HG02678 (cell line): ENCODE data around the gene NOL6.
"Not testable (repeated sequence)": the region's sequence is repeated elsewhere in the genome, so short reads cannot be mapped to it uniquely, and the experiment has no call there.

Experiments
- ATAC-seq: cut with Tn5 transposase; IDR thresholded peaks from one replicate; pipeline ENCODE4 v1.9.1; 2021; ENCODE audit warnings: mild to moderate bottlenecking, moderate library complexity; ENCODE audit not compliant: unreplicated experiment

Gene NOL6, protein sequence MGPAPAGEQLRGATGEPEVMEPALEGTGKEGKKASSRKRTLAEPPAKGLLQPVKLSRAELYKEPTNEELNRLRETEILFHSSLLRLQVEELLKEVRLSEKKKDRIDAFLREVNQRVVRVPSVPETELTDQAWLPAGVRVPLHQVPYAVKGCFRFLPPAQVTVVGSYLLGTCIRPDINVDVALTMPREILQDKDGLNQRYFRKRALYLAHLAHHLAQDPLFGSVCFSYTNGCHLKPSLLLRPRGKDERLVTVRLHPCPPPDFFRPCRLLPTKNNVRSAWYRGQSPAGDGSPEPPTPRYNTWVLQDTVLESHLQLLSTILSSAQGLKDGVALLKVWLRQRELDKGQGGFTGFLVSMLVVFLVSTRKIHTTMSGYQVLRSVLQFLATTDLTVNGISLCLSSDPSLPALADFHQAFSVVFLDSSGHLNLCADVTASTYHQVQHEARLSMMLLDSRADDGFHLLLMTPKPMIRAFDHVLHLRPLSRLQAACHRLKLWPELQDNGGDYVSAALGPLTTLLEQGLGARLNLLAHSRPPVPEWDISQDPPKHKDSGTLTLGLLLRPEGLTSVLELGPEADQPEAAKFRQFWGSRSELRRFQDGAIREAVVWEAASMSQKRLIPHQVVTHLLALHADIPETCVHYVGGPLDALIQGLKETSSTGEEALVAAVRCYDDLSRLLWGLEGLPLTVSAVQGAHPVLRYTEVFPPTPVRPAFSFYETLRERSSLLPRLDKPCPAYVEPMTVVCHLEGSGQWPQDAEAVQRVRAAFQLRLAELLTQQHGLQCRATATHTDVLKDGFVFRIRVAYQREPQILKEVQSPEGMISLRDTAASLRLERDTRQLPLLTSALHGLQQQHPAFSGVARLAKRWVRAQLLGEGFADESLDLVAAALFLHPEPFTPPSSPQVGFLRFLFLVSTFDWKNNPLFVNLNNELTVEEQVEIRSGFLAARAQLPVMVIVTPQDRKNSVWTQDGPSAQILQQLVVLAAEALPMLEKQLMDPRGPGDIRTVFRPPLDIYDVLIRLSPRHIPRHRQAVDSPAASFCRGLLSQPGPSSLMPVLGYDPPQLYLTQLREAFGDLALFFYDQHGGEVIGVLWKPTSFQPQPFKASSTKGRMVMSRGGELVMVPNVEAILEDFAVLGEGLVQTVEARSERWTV

DNA sequence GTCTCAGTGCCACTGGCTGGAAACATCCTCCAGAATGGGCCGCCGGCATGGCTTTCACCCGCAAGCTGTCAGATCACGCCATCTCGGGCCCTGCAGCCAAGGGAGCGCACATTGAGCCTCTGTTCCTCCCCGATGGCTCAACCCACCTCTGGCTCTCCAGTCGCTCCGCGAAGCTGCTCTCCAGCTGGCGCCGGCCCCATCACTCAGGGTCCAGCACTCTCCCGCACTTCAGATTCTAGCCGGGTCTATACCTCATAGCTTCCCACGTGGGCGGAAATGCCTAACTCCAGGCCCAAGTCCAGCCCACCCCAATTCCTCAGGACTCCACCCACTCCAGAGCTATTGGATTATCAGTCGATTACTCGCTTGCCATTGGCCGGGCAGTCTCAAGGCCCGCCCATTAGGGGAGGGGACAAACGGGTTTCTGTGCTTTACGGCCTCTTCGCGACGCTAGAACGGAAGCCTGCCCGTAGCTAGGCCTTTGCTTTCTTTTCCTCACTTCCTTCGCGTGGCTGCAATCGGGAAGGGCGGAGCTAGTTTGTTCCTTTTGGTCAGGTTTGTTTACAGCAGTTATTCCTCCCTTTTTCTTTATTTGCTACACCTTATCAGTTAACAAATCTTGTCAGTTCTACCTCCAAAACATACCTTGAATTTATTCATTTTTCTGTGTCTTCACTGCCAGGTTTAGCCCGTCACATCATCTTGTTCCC is at the start of gene NOL6:
Gene NOL6, minus strand, starts transcription at position 282 of the 710 bp plus-strand sequence. Its CDS starts 82 bp downstream, at position 200.
- ATAC-seq = peak; percentile 99

DNA sequence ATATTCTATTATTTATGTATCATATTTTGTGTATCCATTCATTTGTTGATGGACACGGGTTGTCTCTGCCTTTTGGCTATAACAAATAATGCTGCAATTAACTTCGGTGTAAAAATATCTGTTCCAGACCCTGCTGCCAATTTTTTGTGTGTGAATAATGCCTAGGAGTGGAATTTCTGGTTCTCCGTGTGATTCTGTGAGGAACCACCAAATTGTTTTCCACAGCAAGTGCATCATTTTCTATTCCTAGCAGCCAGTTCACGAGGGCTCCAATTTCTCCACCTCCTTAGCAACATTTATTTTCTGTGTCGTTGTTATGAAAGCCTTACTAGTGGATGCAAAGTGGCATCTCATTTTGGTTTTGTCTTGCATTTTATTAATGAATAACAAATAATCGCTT is 48.1 kb upstream of the NOL6 start:
- not testable (repeated sequence) for ATAC-seq

DNA sequence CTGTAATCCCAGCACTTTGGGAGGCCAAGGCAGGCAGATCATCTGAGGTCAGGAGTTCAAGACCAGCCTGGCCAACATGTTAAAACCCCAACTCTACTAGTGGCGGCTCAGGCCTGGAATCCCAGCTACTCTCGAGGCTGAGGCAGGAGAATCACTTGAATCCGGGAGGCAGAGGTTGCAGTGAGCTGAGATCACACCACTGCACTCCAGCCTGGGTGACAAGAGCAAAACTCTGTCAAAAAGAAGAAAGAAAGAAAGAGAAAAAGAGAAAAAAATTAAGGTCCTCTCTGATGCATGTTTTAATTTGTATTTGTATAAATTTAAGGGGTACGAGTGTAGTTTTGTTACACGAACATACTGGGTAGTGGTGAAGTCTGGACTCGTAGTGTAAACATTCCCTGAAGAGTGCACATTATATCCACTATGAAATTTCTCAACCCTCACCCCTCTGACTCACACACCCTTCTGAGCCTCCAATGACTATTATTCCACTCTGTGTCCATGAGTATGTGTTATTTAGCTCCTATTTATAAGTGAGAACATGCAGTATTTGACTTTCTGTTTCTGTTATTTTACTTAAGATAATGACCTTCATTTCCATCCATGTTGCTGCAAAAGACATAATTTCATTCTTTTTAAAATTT is 44.3 kb upstream of the NOL6 start:
- ATAC-seq = not testable (repeated sequence)

DNA sequence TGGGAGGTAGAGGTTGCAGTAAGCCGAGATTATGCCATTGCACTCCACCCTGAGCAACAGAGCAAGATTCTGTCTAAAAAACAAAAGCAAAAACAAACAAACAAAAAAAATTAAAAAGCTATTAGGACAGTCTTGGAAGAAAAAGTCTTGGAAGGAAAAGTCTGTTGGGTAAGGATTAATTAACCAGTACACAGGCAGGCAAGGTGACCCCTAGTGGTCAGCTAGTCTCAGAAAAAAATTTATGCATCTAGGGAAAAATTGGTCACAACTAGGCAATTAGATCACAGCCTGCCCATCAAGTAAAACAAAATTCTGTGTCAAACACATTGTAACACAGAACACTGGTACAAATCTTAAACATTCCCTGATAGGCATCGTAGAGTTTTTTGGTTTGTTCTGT is 43.6 kb upstream of the NOL6 start:
- no peak for ATAC-seq

DNA sequence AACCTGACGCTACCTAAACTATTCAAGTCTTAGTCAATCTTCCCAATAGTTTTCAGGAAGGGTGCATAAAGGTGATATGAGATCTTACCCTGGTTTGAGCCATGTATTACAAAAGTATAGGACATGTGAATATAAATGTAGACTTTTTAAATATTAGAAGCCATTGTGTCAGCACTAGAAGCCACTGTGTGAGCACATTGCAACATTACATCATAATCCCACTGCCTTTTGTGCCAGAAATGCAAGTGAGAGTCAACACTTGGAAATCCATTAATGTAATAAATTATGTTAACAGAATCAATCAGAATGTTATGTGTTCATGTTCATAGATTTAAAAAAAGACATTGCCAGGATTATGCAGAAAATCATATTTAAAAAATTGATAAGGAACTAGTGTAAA is 42.7 kb upstream of the NOL6 start:
- not testable (repeated sequence) for ATAC-seq

DNA sequence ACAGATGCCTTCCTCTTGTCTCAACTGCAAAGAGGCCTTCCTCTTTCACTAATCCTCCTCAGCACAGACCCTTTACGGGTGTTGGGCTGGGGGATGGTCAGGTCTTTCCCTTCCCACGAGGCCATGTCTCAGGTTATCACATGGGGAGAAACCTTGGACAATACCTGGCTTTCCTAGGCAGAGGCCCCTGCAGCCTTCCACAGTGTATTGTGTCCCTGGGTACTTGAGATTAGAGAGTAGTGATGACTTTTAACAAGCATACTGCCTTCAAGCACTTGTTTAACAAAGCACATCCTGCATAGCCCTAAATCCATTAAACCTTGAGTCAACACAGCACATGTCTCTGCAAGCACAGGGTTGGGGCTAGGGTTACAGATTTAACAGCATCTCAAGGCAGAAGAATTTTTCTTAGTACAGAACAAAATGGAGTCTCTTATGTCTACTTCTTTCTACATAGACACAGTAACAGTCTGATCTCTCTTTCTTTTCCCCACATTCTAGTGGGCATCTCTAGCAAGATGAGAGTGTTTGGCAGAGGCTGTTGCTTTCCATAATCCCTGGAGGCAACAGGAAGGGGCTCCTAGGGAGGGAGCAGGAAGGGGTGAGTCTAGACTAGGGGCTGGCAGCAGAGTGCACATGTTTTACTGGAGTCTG is 41.7 kb upstream of the NOL6 start:
- ATAC-seq = not testable (repeated sequence)

DNA sequence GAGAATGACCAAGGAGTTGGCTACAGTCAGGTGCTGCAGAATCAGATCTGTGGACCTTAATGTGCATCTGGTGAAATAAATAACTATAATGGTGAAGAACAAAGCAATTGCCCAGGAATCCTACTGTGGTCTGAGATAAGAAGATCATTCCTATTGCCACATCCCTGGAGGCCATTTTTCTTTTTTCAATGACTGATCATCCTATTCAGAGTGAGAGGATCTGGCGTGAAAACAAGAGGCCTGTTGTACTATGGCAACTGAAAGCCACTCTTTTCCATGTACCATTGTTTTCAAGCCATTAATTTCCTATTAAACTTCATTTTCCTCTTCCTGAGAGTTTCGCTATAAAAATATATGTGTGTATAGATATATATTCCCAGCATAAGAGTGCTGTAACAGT is 38.8 kb upstream of the NOL6 start:
- not testable (repeated sequence) for ATAC-seq

DNA sequence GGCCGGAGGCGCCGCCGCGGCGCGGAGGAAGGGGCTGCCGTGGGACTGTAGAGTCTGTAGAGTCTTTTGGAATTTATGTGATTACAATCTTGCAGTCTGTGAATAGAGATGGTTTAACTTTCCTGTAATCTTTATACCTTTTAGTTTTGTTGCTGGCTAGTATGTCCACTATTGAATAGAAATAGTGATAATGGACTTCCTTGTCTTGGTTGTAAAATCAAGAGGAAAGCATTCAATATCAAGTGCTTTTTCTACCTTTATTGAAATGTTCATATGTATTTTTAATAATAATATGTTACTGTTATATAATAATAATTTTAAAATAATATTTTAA is 37.4 kb upstream of the NOL6 start:
- ATAC-seq = not testable (repeated sequence)

DNA sequence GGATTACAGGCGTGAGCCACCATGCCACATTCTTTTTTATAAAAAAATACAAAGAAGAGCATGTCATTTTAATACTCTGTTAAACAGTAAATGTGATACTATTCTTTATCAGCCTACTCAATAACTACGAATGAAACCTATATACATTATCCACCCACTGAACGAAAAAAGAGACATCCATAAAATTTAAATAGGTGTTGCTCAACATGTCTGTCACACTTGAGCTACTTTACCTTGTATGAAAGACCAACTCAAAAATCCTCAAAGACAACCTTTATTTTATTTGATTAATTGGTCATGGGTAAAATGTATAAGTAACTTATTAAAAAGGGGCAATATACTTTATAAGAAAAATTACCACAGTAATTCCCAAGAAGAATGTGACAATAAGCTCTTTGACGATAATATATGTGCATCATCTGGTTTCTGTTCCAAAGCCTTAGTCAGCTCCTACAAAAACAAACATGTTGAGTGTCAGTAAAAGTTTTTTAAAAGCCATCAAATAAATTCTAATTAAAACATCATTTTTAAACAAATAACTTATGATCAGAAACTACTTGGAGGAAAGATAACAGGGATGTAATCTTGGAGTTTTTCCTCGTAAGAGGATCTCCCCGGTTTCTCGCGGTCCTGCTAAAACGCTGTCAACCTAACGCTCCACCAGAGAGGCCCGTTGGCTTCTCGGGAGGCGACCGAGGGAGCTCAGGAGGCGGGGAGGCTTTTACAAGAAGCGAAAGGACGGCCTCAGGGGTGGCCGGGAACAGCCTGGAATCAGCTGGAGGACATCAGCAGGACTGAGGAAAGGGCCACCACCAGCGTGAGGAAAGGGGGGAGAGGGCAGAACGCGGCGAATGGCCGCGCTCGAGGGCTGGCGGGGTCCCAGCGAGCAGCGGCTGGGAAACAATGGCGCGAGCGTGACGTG is 36.8 kb upstream of the NOL6 start:
- ATAC-seq = peak; percentile 67

DNA sequence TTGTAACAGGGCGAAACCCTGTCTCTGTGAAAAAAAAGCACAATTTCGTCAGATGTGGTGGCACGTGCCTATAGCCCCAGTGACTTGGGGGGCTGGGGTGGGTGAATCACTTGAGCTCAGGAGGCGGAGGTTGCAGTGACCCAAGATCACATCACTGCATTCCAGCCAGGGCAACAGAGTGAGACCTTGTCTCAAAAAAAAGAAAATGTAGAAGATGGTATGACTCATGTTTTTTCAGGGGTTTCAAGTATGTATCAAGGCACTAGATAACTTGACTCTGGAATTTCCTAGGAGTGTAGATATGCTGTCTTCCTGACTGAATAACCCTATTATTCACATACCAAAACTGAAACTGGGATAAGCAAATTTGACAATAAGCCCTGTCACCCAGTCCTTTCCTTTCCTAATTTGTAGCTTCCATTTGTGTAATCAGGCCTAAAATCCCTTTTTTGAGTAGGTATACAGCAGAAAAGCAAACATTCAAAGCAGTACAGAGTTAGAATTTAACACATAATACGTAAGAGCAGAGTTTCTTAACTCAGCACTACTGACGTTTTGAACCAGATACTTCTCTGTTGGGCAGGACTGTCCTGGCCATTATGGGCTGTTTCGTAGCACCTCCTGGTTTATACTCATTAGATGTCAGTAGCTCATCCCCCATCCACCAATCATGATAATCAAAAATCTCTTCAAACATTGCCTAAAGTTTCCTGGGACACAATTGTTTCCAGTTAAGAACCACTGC is 33.1 kb upstream of the NOL6 start:
- no peak for ATAC-seq

DNA sequence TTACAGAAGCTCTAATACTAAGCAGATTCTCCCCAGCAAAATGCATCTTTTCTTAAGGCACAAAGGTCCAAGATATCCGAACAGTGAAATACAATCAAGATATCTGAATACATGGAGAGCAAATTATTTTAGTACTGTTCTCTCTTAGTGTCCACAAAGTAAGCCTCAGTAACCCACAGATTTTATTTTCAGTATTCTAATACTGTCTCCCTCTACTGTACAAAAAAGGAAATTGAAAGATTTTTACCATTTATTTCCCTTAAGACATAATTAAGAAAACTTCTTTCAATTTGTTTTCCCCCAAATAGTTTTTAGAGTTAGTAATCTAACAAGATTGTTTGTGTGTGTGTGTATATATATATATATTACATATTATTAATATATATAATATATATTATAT is 24.7 kb upstream of the NOL6 start:
- ATAC-seq = no peak

DNA sequence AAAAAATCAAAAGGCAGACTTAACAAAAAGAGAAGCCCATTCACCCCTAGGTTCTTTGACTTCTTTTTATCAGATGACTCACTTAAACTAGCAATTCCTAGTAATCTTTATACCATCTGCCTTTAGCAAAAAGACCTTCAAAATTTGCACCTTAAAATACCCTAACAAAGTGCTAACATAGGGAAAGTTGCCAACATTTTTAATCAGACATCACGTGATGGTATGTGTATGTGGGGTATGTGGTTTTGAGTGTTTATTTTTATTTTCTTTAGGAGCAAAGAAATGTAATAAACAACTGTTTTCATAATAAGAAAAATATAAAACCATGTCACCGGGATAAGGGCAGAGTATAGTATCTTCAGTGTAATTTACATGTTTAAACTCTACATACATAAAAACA is 20.1 kb upstream of the NOL6 start:
- ATAC-seq = not testable (repeated sequence)

DNA sequence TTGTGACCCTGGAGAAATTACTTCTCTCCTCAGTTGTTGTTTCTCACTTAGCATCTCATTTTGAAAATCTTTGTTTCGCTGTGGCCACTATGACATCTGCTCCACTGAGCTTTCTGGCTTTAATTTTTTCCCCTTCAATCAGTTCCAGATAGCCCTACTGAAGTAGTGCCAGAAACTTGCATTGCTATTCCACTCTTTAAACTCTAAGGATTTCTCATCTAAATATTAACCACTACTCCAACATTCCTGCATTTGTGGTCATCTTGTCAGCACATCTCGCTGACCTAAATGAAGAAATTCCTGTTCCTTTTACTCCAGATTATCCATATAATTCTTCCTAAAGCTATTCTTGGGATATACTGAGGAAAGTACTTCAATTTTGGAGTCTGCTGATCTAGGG is 15.3 kb upstream of the NOL6 start:
- no peak for ATAC-seq

DNA sequence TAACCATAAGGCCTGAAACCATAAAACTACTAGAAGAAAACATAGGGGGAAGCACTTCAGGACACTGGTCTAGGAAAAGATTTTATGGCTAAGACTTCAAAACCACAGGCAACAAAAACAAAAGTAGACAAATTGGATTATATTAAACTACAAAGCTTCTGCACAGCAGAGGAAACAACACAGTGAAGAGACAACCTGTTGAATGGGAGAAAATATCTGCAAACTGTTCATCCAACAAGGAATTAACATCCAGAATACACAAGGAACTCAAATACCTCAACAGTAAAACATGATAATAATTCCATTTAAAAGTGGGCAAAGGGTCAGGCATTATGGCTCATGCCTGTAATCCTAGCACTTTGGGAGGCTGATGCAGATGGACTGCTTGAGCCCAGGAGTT is 11.6 kb upstream of the NOL6 start:
- ATAC-seq = not testable (repeated sequence)

DNA sequence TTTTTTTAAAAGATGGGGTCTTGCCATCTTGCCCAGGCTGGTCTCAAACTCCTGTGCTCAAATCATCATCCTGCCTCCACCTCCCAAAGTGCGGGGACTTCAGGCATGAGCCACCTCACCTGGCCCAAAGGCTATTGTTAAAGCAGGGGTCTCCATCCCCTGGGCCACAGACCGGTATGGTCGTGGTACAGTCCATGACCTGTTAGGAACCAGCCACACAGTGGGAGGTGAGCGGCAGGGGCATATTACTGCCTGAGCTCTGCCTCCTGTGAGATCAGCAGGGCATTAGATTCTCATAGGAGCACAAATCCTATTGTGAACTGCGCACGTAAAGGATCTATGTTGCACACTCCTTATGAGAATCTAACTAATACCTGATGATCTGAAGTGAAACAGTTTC is 7.3 kb upstream of the NOL6 start:
- ATAC-seq = no peak

DNA sequence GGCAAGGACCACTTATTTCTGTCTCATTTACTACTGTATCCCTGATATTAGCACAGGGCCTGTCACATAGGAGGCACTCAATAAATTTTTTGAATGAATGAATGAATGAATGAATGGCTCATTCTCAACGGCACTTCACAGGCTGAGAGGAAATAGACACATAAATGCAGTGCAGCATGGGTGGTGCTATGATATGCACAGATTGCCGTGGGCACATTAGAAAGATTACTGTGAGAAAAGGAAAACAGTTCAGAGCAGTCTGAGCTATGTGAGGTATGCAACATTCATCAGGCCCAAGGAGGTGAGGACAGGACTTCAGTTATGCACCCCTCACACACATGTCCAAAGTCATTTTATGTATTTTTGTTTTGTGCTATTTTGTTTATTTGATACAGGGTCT is 6.4 kb upstream of the NOL6 start:
- no peak for ATAC-seq

DNA sequence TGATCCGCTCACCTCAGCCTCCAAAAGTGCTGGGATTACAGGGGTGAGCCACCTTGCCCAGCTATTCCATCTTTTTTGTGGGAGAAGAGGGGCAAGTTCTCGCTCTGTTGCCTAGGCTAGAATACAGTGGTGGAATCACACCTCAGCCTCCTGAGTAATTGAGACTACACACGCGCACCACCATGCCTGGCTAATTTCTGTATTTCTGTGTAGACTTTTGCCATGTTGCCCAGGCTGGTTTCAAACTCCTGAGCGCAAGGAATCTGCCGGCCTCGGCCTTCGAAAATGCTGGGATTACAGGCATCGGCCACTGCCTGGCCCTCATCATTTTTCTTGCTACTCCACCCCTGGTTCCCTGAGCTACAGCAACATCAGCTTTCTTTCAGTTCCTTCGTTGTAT is 2.8 kb upstream of the NOL6 start:
- no peak for ATAC-seq

DNA sequence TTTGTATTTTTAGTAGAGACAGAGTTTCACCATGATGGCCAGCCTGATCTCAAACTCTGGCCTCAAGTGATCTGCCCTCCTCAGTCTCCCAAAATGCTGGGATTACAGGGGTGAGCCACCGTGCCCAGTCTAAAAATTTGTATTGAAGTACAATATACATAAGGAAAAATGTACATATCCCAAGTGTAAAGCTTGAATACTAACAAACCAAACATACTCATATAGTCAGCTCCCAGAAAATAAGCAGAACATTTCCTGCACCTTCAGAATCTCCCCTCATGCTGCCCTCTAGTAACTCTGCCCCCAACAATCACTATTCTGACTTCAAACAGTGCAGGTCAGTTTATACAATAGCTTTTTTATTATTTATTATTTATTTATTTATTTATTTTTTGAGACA is 1.6 kb upstream of the NOL6 start:
- no peak for ATAC-seq
